ENCODE results near the gene MESP1.

GRCh38 chr15:89735773-89736172 lies 15.3 kb downstream of the MESP1 start:
- TF ChIP-seq GATA3 (IDR thresholded peaks at IDR 0.05; ENCODE audit: low read depth, low read length) (no peak), GATA2 (IDR thresholded peaks at IDR 0.05; ENCODE audit: low read depth, low read length) (no peak)
